ENCODE results near the gene ZNF417.

GRCh38 chr19:57961785-57962184 is 45.4 kb upstream of the ZNF417 start:
- no peak for TF ChIP-seq CTCF (IDR thresholded peaks at IDR 0.05)
- TF ChIP-seq POLR2A (IDR thresholded peaks at IDR 0.05): no peak
